NOMO-1 treated with DMSO at 0.1 percent for 48 hours (cell line): ENCODE measurements around the gene DNAJC13.

ENCODE experiments used
- DNase-seq: peaks from one replicate; lab custom pipeline; 2025; ENCODE audit not compliant: unreplicated experiment; lab: John Stamatoyannopoulos, UW

The DNAJC13 gene

GRCh38 chr3:132570016-132570415 lies 152.7 kb downstream of the DNAJC13 start:
- DNase-seq, result no peak

- DNase-seq, result no peak
These were observed 156.5 kb downstream of the DNAJC13 start for GRCh38 chr3:132573797-132574211.

- DNase-seq, result no peak
These were observed 170.1 kb downstream of the DNAJC13 start for GRCh38 chr3:132587401-132587800.
